Esophagus squamous epithelium (tissue), 5 donors: Measurements from ENCODE around the gene KCNC2. TPM values are rescaled to one million over a fixed set of nuclear protein-coding genes. Genes with fewer than 3 reads are reported as not detected.

Experiments
- DNase-seq: peaks from one replicate; lab custom pipeline; 2025; lab: John Stamatoyannopoulos, UW
- H3K27ac ChIP-seq, 4 donors: fragments of 200-600 bp; sonication (generic); one replicate each; pipeline ENCODE4 v1.5.1; 2016 to 2019; ENCODE audit warnings: mild to moderate bottlenecking in 1 of 4
- H3K27me3 ChIP-seq, 4 donors: fragments of 200-600 bp; sonication (generic); 1 replicate in 3 of 4; 2 replicates in 1 of 4; pipeline versions ENCODE4 v1.5.1 to v1.6.0; 2017 to 2021; ENCODE audit warnings: antibody characterized with exemption in 1 of 4
- H3K36me3 ChIP-seq, 3 donors: fragments of 200-600 bp; sonication (generic); one replicate each; pipeline ENCODE4 v1.5.1; 2016 to 2019
- H3K4me1 ChIP-seq, 3 donors: fragments of 200-600 bp; sonication (generic); one replicate each; pipeline ENCODE4 v1.5.1; 2017 to 2019
- H3K4me3 ChIP-seq, 4 donors: fragments of 200-600 bp; sonication (generic); 1 replicate in 3 of 4; 2 replicates in 1 of 4; pipeline ENCODE4 v1.5.1; 2016 to 2019; ENCODE audit warnings: mild to moderate bottlenecking in 2 of 4, moderate library complexity in 1 of 4
- H3K9me3 ChIP-seq, 3 donors: fragments of 200-600 bp; sonication (generic); one replicate each; pipeline ENCODE4 v1.5.1; 2016 to 2019
- POLR2A ChIP-seq, 4 donors: fragments of 450-650 bp; IDR thresholded peaks; one replicate each; pipeline ENCODE4 v1.6.1; 2017; ENCODE audit warnings: antibody characterized with exemption in 4 of 4, mild to moderate bottlenecking in 4 of 4, moderate library complexity in 3 of 4
- WGBS, 2 donors: methylation state at CpG; one replicate each; pipeline ENCODE4 v1.1.5; 2018; 5-methylcytosine and 5-hydroxymethylcytosine counted together
- intact Hi-C: fragments of 100-400 bp; cut with DNase I; formaldehyde crosslinking; loops from one replicate; pipeline ENCODE4 v1.15.0; 2022
- total RNA-seq, 4 donors: library from RNA; depleted of rRNA; stranded (reverse); fragments of >200 nt; gene quantifications; one replicate each; pipeline ENCODE4 v1.1.0, GENCODE V29; 2016
- TF ChIP-seq, protein P1 (sequence below), 6 experiments: fragments of 450-650 bp in 4 of 6; fragments of 200-600 bp in 2 of 6; sonication (generic) in 2 of 6; IDR thresholded peaks; one replicate each; pipeline ENCODE4 v1.5.1; 2016 to 2019; ENCODE audit warnings: antibody characterized with exemption in 6 of 6, mild to moderate bottlenecking in 4 of 6, moderate library complexity in 4 of 6
- donor health status: DM: yes; HTN: yes; CAD: no.

The KCNC2 gene
- total RNA-seq, 4 donors from 2014 or later, result not detected

DNA sequence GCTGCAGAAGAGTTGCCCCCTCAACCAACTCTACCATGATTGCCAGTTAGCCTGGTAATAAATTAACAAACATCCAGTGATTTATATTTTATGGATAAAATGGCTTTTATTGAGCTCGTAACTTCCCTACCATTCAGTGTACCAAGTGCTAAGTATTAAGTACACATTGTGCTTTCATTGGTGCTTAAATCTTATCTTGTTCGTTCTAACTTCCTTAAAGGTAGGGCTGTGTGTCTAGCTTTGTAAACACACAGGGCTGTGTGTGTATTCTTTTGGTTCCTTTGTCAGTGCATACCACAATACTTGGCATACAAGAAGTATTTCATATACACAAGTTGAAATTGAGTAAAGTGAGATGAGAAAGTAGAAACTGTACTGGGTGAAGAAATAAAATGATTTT is 80.4 kb downstream of the KCNC2 start:
- TF ChIP-seq POLR2A (IDR thresholded peaks at IDR 0.05), result no peak
- TF ChIP-seq, protein P1, sequence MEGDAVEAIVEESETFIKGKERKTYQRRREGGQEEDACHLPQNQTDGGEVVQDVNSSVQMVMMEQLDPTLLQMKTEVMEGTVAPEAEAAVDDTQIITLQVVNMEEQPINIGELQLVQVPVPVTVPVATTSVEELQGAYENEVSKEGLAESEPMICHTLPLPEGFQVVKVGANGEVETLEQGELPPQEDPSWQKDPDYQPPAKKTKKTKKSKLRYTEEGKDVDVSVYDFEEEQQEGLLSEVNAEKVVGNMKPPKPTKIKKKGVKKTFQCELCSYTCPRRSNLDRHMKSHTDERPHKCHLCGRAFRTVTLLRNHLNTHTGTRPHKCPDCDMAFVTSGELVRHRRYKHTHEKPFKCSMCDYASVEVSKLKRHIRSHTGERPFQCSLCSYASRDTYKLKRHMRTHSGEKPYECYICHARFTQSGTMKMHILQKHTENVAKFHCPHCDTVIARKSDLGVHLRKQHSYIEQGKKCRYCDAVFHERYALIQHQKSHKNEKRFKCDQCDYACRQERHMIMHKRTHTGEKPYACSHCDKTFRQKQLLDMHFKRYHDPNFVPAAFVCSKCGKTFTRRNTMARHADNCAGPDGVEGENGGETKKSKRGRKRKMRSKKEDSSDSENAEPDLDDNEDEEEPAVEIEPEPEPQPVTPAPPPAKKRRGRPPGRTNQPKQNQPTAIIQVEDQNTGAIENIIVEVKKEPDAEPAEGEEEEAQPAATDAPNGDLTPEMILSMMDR (IDR thresholded peaks at IDR 0.05), result no peak
- H3K36me3 ChIP-seq, result no peaks in the 10 kb centered on the region

DNA sequence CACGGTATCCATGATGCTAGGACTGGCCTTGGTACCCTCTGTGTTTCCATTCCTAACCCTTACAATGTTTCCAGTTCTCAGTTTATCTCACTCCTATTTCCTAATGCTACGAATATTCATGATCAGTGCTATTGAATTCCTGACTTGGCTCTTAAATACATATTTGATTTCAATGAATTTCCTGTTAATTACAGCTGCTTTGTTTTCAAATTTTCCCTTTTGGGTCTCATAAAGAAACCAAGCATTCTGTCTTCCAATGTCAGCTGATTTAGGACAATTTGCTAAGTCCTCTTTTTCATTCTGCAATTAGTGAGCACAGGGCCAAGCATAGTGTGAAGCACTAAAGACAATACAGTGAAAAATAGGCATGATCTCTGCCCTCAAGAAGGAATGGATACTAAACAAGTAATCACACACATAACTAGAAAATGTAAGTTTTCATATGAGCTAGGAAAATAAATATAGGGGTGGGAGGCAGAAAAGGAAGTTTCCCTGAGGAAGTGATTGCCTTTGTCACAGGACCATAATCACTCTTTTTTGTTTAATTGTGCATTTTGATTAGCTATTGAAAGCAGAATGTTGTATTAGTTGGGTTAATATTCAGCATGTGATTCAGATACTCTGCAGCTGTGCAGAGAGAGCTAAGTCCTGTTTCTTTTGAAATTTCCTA is 88.5 kb downstream of the KCNC2 start:
- Histone ChIP-seq H3K36me3 (no peaks in the 10 kb centered on the region), H3K27ac (no peak overlapping the region), H3K9me3 (no peaks in the 10 kb centered on the region), H3K4me3 (no peak overlapping the region), H3K27me3 (no peaks in the 10 kb centered on the region), H3K4me1 (no peaks in the 10 kb centered on the region)
- intact Hi-C loops, result no loop called here
- WGBS, 2 donors, result 49 to 87% methylated on average over 2 of the region's 2 CpGs
- TF ChIP-seq POLR2A (IDR thresholded peaks at IDR 0.05), result no peak
- TF ChIP-seq, protein P1 (IDR thresholded peaks at IDR 0.05), result no peak
- DNase-seq, result no peak

More for the DNA sequence above, 80.4 kb downstream of the KCNC2 start:
- intact Hi-C loops, result no loop called here
- Histone ChIP-seq H3K4me1 (peaks cover 0 to 3% (median 0%) of the 10 kb centered on the region in 3 donors), H3K27me3 (no peaks in the 10 kb centered on the region), H3K27ac (no peak overlapping the region), H3K4me3 (no peak overlapping the region), H3K9me3 (no peaks in the 10 kb centered on the region)
- 42 to 68% methylated on average over 2 of the region's 2 CpGs for WGBS, 2 donors
- DNase-seq, result no peak

DNA sequence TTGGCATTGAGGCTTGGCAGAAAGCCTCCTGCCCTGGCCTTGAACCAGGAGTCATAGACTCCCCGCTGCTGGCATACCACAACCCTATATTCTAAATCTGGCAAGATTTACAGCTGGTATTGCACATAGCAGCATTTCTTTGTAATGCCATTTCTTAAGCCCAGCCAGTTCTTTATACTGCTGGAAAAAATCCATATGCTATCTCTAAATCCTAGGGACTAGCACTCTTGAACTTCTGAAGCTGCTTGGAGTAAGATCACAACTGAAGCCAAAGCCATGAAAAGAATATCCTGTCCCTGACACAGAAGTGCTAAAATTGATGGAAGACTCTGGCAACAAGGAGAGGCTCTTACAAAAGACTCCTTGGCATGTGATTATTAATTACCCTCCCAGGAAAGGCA is 89.3 kb downstream of the KCNC2 start:
- intact Hi-C loops, result no loop called here
- Histone ChIP-seq H3K9me3 (no peaks in the 10 kb centered on the region), H3K4me1 (no peaks in the 10 kb centered on the region), H3K27ac (no peak overlapping the region), H3K27me3 (no peaks in the 10 kb centered on the region), H3K36me3 (no peaks in the 10 kb centered on the region), H3K4me3 (no peak overlapping the region)
- no peak for DNase-seq
- 0 to 45% methylated on average over 1 of the region's 1 CpG for WGBS, 2 donors
- TF ChIP-seq, protein P1 (IDR thresholded peaks at IDR 0.05), result no peak
- TF ChIP-seq POLR2A (IDR thresholded peaks at IDR 0.05), result no peak

DNA sequence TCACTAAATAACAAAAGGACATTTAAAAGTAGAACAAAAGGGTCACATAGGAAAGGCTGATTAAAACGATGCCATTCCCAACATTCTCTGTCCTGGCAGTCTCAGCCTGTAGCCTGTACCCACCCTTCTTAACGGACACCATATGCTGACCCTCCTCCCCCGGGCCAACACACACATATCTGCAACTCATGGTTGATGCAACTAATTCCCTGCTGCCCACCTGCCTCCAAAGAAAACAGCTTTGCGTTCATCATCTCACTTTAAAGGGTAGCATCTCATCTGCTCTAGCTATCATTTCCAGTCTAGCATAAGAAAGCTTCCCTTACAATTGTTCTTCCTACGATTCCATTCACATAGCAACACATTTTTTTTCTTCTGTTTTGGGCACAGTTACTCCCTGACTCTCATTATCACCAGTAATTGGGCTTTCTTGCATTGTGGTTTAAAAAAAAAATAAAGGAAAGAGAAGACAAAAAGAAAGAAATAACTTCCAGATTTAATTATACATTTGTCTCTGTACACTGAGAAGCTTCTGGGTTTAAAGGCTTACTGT is 92.9 kb downstream of the KCNC2 start:
- Histone ChIP-seq H3K4me1 (no peaks in the 10 kb centered on the region), H3K27ac (no peak overlapping the region), H3K4me3 (no peak overlapping the region), H3K27me3 (no peaks in the 10 kb centered on the region), H3K9me3 (no peaks in the 10 kb centered on the region), H3K36me3 (no peaks in the 10 kb centered on the region)
- intact Hi-C loops, result no loop called here
- 59 to 75% methylated on average over 5 of the region's 5 CpGs for WGBS, 2 donors
- TF ChIP-seq, protein P1 (IDR thresholded peaks at IDR 0.05), result no peak
- no peak for TF ChIP-seq POLR2A (IDR thresholded peaks at IDR 0.05)
- no peak for DNase-seq

DNA sequence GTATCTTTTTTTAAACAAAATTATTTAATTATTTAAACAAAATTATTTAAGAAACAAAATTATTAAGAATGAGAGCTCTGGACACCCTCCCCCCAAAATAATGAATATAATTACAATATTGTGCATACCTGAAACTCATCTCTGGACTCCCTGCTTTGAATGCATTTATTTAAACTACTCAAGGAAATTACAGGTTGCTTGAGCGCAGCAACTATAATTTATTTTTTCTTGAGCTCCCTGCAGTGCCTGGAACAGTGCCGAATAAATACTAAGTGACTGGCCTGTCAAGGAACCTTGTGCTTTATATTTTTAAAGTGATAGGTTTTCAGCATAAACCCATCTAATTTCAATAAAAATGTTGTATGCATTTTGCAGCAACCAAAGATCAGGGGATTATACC is 93.9 kb downstream of the KCNC2 start:
- TF ChIP-seq, protein P1 (IDR thresholded peaks at IDR 0.05), result no peak
- TF ChIP-seq POLR2A (IDR thresholded peaks at IDR 0.05), result no peak
- intact Hi-C loops, result no loop called here
- H3K27me3 ChIP-seq, result no peaks in the 10 kb centered on the region

More for the DNA sequence above, 93.9 kb downstream of the KCNC2 start:
- Histone ChIP-seq H3K4me3 (no peak overlapping the region), H3K9me3 (no peaks in the 10 kb centered on the region), H3K4me1 (no peaks in the 10 kb centered on the region), H3K36me3 (no peaks in the 10 kb centered on the region), H3K27ac (no peak overlapping the region)
- no peak for DNase-seq
- 96 to 97% methylated on average over 2 of the region's 2 CpGs for WGBS, 2 donors
